ENCODE data around the gene AHSG.

The AHSG gene

DNA sequence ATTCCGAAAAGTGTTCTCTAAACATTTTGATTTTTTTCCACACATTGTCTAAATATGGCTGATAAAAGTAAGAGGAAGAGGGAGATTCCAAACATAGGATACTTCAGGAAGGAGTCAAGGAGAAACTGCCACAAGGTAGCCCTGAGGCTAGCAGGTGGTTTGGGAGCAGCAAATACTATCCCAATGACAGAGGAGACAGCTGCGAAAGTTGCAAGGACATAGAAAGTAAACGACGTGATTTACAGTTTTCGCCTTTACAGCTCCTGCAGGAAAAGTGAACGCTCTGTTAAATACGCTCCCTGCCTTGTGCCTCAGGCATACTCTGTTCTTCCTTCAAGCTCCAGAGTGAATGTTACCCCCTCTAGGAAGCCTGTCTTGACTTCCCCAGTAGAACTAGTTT is 23.7 kb downstream of the AHSG start:
- Histone ChIP-seq H3K4me3 (ENCODE audit: low read depth, low read length) (no peak overlapping the region), H3K36me3 (no peaks in the 10 kb centered on the region), H3K27me3 (ENCODE audit: insufficient read depth, low read depth, severe bottlenecking) (peaks cover 6% of the 10 kb centered on the region), H3K27ac (no peak overlapping the region), H3K9me3 (ENCODE audit: severe bottlenecking) (no peaks in the 10 kb centered on the region)
- TF ChIP-seq, protein P1, sequence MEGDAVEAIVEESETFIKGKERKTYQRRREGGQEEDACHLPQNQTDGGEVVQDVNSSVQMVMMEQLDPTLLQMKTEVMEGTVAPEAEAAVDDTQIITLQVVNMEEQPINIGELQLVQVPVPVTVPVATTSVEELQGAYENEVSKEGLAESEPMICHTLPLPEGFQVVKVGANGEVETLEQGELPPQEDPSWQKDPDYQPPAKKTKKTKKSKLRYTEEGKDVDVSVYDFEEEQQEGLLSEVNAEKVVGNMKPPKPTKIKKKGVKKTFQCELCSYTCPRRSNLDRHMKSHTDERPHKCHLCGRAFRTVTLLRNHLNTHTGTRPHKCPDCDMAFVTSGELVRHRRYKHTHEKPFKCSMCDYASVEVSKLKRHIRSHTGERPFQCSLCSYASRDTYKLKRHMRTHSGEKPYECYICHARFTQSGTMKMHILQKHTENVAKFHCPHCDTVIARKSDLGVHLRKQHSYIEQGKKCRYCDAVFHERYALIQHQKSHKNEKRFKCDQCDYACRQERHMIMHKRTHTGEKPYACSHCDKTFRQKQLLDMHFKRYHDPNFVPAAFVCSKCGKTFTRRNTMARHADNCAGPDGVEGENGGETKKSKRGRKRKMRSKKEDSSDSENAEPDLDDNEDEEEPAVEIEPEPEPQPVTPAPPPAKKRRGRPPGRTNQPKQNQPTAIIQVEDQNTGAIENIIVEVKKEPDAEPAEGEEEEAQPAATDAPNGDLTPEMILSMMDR (IDR thresholded peaks at IDR 0.05; ENCODE audit: low read depth, low read length) = no peak
- no peak for DNase-seq

DNA sequence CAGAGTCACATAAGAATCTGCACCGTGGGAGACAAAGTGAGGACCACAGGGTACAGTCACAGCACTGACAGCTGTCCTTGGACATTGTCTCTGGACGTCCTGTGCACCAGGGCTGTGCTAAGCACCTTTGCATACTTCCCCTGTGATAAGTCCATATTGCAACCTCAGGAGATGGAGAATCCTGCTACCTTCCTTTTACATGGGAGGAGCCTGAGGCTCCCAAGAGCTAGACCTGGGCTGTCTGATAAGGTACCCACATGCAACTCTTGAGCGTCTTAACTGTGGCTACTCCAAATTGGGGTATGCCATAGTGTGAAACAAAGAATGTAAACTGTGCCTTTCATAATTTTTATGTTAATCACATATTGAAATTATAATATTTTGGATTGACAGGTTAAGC is 24.8 kb downstream of the AHSG start:
- Histone ChIP-seq H3K4me3 (ENCODE audit: low read depth, low read length) (no peak overlapping the region), H3K36me3 (no peaks in the 10 kb centered on the region), H3K27ac (no peak overlapping the region), H3K27me3 (ENCODE audit: insufficient read depth, low read depth, severe bottlenecking) (peaks cover 8% of the 10 kb centered on the region), H3K9me3 (ENCODE audit: severe bottlenecking) (no peaks in the 10 kb centered on the region)
- DNase-seq = no peak
- TF ChIP-seq, protein P1 (IDR thresholded peaks at IDR 0.05; ENCODE audit: low read depth, low read length) = no peak

DNA sequence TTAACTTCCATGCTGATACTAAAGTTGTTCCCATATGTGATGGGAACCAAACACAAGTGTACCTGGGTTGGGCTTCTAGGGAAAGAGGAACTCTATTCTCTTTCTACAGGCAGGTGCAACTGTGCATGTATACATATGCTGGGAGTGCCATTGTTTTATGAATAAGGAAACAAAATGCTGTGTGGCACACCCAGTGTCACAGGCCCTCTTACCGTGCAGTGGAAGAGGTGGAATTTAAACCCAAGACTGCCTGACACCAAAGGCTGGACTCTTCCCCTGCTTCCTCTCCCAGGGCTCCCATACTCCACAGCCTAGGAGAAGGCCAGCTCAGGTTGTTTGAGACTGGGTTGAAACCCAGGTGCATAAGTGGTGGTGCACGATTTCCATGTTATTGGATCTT is 25.4 kb downstream of the AHSG start:
- TF ChIP-seq, protein P1 (IDR thresholded peaks at IDR 0.05; ENCODE audit: low read depth, low read length) = no peak
- Histone ChIP-seq H3K4me3 (ENCODE audit: low read depth, low read length) (no peak overlapping the region), H3K27me3 (ENCODE audit: insufficient read depth, low read depth, severe bottlenecking) (peaks cover 8% of the 10 kb centered on the region), H3K9me3 (ENCODE audit: severe bottlenecking) (no peaks in the 10 kb centered on the region), H3K36me3 (no peaks in the 10 kb centered on the region), H3K27ac (no peak overlapping the region)
- no peak for DNase-seq

DNA sequence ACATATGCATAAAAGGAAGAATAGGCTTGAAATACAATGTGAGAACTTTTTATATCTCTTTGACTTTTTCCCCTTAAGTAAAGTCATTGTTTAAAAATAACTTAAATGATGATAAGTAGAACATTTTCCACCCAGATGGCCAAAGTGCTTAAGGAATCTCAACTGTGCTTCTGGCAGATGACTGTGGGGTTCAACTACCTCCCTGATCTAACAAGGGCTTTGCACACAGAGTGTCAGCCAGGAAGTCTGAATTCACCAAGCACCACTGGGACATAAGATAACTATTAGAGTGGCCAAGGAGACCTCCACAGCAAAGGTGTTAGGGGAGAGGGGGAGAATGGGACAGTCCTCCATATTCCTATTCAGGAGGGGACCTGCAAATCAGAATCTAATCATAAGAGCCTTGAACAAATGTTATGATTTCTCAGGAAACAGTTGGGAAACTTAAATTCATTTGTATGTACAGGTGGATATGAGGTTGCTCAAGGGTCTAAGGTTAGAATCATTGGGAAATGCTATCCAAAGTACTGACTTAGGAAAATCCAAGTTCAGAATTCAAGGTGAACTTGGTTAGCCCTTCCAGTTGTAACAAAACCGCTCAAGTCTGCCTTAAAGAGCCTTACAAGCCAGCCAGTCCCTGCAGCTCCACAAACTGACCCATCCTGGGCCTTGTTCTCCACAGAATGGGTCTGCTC is 27.1 kb downstream of the AHSG start, which contains the start of gene FETUB:
Gene FETUB, plus strand, starts transcription at position 622 of the 695 bp plus-strand sequence. Its CDS starts 62 bp downstream, at position 684.
- no peaks in the 10 kb centered on the region for H3K36me3 ChIP-seq
- no peak within 1 kb of the TSS for H3K27ac ChIP-seq
- DNase-seq = no peak
- peaks cover 8% of the 10 kb centered on the region for H3K27me3 ChIP-seq (ENCODE audit: insufficient read depth, low read depth, severe bottlenecking)
- no peaks in the 10 kb centered on the region for H3K9me3 ChIP-seq (ENCODE audit: severe bottlenecking)
- TF ChIP-seq, protein P1 (IDR thresholded peaks at IDR 0.05; ENCODE audit: low read depth, low read length) = no peak
- no peak within 1 kb of the TSS for H3K4me3 ChIP-seq (ENCODE audit: low read depth, low read length)

DNA sequence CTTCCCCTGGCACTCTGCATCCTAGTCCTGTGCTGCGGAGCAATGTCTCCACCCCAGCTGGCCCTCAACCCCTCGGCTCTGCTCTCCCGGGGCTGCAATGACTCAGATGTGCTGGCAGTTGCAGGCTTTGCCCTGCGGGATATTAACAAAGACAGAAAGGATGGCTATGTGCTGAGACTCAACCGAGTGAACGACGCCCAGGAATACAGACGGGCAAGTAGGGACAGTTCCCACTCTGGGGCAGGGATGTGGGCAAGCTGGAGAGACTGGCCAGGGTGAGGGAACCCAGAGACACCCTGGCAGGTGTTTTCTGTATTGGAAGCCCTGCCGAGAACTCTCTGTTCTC is 27.6 kb downstream of the AHSG start:
- Histone ChIP-seq H3K27me3 (ENCODE audit: insufficient read depth, low read depth, severe bottlenecking) (peaks cover 8% of the 10 kb centered on the region), H3K36me3 (no peaks in the 10 kb centered on the region), H3K4me3 (ENCODE audit: low read depth, low read length) (no peak overlapping the region), H3K27ac (no peak overlapping the region), H3K9me3 (ENCODE audit: severe bottlenecking) (no peaks in the 10 kb centered on the region)
- no peak for DNase-seq
- TF ChIP-seq, protein P1 (IDR thresholded peaks at IDR 0.05; ENCODE audit: low read depth, low read length) = no peak

DNA sequence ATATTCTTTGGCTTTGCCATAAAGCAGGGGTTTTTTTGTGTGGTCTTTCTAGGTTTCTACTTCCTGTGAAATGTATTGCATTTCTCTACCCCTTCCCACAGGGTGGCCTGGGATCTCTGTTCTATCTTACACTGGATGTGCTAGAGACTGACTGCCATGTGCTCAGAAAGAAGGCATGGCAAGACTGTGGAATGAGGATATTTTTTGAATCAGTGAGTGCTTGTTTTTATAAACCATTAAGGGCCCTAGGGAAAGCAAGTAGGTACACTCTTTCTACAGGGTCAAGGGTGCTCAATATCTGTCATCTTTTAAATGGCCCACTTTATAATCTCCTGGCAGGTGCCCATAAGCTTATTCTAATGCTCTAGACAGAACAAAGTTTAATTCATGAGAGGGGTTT is 28.1 kb downstream of the AHSG start:
- no peak for DNase-seq
- Histone ChIP-seq H3K36me3 (no peaks in the 10 kb centered on the region), H3K27me3 (ENCODE audit: insufficient read depth, low read depth, severe bottlenecking) (peaks cover 8% of the 10 kb centered on the region), H3K9me3 (ENCODE audit: severe bottlenecking) (no peaks in the 10 kb centered on the region), H3K27ac (no peak overlapping the region), H3K4me3 (ENCODE audit: low read depth, low read length) (no peak overlapping the region)
- TF ChIP-seq, protein P1 (IDR thresholded peaks at IDR 0.05; ENCODE audit: low read depth, low read length) = no peak
